ENCODE data around the gene ATP6V1B1.

The ATP6V1B1 gene

DNA sequence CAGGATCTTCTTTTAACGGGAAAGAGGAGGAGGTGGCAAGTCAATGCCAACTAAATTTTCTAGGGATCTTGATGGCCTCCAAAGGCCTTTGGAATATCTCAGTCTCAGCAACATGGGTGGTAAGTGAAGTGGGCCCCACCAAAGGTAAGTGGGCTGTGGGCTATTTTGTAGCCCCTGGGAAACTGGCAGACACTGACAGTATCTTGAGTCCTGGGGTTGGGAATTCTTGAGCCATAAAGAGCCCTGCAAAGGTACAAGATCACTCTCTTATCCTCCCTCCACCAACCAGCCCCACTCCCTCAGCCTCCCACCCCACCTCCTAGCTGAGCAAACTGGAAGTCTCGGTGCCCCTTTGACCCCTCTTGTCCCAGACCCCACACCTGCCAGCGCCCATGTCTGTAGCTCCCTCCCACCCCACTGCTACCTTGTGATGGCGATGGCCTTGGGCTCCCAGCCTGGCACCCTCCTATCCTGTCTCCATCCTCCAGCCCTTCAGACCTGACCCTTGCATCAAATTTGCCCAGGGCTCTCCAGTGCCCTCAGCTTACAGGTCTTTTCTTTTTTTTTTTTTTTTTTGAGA, 8.5 kb downstream of the ATP6V1B1 start:
- DNase-seq (ENCODE audit: low spot score), result no peak

- peak; percentile 83 for DNase-seq (ENCODE audit: low spot score)
Measured at GRCh38 chr2:70946832-70947442, 11.2 kb downstream of the ATP6V1B1 start.

- peak; percentile 27 for DNase-seq (ENCODE audit: low spot score)
Measured at GRCh38 chr2:70947556-70948184, 12.0 kb downstream of the ATP6V1B1 start.

- peak; percentile 88 for DNase-seq (ENCODE audit: low spot score)
Measured at GRCh38 chr2:70948337-70949003, 12.8 kb downstream of the ATP6V1B1 start.

GRCh38 chr2:70949086-70949485, 13.4 kb downstream of the ATP6V1B1 start:
- DNase-seq (ENCODE audit: low spot score), result no peak

- DNase-seq (ENCODE audit: low spot score), result no peak
Measured at GRCh38 chr2:70954886-70955285, 19.2 kb downstream of the ATP6V1B1 start.

GRCh38 chr2:70956141-70956540, 20.4 kb downstream of the ATP6V1B1 start:
- DNase-seq (ENCODE audit: low spot score), result no peak

DNA sequence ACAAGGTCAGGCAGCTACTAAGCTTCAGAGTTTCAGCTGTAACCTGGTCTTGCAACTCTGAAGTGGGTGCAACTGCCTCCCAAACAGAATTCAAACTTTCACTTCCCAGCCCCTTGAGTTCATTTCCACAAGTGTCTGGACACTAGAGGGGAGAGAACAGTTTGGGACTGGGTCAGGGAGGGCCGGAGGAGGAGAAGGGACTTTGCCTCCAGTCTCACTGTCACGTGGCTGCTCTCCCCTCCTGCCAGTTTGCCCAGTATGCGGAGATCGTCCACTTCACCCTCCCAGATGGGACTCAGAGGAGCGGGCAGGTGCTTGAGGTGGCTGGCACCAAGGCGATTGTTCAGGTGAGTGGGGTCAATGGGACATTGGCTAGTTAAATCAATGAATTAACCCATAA, 22.1 kb downstream of the ATP6V1B1 start:
- DNase-seq (ENCODE audit: low spot score), result no peak

DNA sequence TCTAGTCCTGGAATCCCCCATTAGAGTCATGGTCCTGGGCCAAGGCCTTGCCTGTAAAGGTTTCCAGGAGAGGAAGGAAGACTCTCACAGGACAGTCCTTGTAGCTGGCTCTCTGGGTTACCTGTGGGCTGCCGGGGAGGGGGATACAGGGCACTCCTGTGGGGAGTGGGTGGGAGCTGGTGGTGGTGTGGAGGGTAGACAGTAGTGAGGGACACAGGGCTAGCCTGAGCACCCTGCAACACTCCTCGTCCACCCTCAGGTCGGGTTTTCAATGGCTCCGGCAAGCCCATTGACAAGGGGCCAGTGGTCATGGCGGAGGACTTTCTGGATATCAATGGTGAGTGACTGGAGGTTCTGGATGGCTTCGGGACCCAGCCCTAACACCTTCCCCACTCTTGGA, 23.1 kb downstream of the ATP6V1B1 start:
- no peak for DNase-seq (ENCODE audit: low spot score)

DNA sequence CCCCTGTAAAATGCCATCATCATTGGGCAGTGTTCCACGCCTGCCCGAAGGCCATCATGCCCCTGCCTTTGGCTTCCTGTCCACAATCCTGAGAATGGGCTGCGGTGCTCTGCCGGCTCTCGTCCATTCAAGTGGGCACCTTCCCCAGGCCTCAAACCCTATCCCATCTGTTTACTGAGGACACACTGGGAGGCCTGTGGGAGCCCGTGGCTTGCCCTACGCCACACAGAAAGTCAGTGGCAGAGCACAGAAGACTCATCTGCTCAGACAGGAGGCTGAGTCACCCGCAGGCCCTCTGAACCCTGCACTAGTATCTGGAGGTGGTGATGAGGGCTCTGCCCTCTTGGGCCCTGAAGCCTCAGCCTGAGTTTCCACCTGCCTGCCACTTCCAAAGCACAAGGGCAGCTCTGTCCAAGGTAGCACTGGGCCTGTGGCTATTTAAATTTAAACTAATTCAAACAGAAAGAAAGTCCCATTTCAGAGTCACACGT, 23.6 kb downstream of the ATP6V1B1 start:
- DNase-seq (ENCODE audit: low spot score), result no peak

GRCh38 chr2:70959851-70960832, 24.4 kb downstream of the ATP6V1B1 start:
- DNase-seq (ENCODE audit: low spot score), result peak; percentile 22

- DNase-seq (ENCODE audit: low spot score), result no peak
Measured at GRCh38 chr2:70960833-70961647, 25.3 kb downstream of the ATP6V1B1 start.

- no peak for DNase-seq (ENCODE audit: low spot score)
Measured at GRCh38 chr2:70961648-70961994, 25.9 kb downstream of the ATP6V1B1 start.

DNA sequence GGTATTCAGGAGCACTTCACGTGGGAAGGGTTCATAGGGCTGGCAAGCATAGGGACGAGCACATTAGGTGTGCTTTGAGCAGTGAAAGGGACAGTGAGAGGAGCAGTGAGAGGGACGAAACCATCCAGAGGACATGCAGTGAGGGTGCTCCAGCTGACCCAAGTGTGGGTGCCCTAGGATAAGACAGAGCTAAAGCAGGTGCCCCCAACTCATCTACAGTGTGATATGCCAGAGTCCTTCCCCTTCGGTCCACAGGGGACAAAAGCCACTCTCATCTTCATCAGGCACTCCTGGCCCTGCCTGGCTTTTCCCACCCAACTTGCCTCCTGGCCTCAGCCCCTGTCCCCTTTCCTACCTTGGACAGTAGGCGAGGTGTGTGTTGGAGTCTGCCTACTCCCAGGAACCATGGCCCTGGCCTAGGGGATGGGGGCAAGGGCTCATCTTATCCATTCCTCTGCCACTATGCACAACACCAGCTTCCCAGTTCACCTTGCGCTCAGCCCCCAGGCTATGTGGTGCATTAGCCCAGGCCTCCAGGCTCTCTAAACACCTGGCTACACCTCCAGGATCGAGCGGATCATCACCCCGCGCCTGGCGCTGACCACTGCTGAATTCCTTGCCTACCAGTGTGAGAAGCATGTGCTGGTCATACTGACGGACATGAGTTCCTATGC, 26.6 kb downstream of the ATP6V1B1 start:
- no peak for DNase-seq (ENCODE audit: low spot score)

DNA sequence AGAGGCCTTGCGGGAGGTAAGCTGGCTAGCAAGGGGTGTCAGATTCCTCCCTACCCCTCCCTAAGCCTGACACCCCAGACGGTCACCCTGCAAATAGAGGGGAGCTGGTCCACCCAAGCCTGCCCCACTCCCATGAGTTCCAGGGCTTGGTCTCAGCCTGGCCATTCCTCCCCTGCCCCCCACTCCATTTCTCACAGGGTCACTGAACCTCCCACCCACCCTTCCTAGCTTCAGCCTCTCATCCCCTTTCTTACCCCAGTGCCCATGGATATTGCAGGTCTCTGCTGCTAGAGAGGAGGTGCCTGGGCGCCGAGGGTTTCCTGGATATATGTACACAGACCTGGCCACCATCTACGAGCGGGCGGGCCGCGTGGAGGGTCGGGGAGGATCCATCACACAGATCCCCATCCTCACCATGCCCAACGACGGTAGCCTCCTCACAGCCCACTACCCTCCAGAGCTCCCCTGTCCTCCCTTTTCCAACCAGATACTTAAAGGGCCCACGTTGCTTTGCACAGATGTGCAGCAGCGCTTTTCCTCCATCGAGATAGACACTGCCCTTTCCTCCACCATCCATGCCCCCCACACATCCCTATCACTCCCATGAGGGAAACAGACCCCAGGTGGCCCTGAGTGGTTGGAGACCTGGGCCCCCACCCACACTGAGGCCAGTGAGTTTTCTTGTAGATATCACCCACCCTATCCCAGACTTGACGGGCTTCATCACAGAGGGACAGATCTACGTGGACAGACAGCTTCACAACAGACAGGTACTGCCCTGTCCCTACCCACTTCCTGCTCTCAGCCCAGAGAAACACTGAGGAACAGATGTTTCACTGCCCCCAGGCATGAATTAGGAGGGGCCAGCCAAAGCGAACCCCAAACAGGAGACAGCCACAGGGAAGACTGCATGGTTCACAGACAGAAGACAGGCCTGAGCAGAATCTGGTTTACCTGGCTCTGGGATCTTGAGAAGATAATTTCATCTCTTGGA, 27.5 kb downstream of the ATP6V1B1 start:
- no peak for DNase-seq (ENCODE audit: low spot score)

GRCh38 chr2:70964133-70964532, 28.4 kb downstream of the ATP6V1B1 start:
- no peak for DNase-seq (ENCODE audit: low spot score)

DNA sequence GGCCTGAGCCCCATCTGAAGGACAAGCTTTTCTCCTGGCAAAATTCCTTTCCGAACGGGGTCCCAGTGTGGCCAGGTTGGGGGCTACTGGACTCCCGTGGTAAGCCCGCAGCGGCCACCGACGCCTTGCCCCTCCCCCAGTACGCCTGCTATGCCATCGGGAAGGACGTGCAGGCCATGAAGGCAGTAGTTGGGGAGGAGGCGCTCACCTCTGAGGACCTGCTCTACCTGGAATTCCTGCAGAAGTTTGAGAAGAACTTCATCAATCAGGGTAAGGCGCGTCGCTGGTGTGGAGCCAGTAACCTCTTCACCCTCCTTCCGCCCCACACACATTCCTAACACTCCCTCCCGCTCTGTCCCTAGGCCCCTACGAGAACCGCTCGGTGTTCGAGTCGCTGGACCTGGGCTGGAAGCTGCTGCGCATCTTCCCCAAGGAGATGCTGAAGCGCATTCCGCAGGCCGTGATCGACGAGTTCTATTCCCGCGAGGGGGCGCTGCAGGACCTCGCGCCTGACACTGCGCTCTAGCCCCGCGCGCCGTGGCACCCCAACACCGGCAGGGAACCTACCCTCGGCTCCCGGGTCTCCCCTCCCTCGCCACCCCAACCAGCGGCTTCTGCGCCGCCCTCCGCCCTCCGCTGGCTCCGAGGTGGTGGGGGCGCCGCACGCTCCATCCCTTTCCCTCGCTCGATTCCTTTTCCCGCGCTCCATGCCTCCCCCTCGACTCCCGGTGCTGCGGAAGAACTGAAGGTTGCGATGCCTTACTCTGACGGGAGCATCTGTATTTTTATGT, 29.1 kb downstream of the ATP6V1B1 start:
- peak; percentile 55 for DNase-seq (ENCODE audit: low spot score)

DNA sequence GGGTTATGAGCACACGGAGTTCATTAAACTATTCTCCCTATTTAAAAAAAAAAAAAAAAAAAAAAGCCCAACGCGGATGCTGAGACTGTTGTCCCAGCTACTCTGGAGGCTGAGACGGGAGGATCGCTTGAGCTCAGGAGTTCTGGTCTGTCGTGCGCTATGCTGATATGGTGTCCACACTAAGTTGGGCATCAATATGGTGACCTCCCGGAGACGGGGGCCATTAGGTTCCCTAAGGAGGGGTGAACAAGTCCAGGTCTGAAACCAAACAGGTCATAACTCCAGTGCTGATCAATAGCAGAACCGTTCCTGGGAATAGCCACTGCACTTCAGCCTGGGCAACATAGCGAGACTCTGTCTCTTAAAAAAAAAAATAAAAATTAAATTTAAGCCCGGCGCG, 29.8 kb downstream of the ATP6V1B1 start:
- DNase-seq (ENCODE audit: low spot score), result no peak
